Tibial nerve (tissue), 4 donors: ENCODE data around the gene KCNAB2.

Experiments used
- CTCF ChIP-seq, 5 experiments: fragments of 200-600 bp in 3 of 5; fragments of 450-650 bp in 2 of 5; sonication (generic) in 3 of 5; IDR thresholded peaks; one replicate each; pipeline ENCODE4 v1.5.1; 2016 to 2019; ENCODE audit warnings: antibody characterized with exemption in 5 of 5, mild to moderate bottlenecking in 3 of 5, moderate library complexity in 2 of 5
- EP300 ChIP-seq, 2 donors: sonication (generic); formaldehyde crosslinking; IDR thresholded peaks; one replicate each; pipeline ENCODE4 v1.6.1; 2017; ENCODE audit warnings: antibody characterized with exemption in 2 of 2, mild to moderate bottlenecking in 1 of 2
- POLR2A ChIP-seq, 2 donors: fragments of 450-650 bp; IDR thresholded peaks; one replicate each; pipeline ENCODE4 v1.6.1; 2017; ENCODE audit warnings: antibody characterized with exemption in 2 of 2, mild to moderate bottlenecking in 2 of 2, moderate library complexity in 2 of 2

- no peak for TF ChIP-seq CTCF (IDR thresholded peaks at IDR 0.05)
- no peak for TF ChIP-seq POLR2A (IDR thresholded peaks at IDR 0.05)
- no peak for TF ChIP-seq EP300 (IDR thresholded peaks at IDR 0.05)
These were observed 11.0 kb upstream of the KCNAB2 start for GRCh38 chr1:6034750-6035096.
